ENCODE measurements around the gene NDUFB11. TPM values are rescaled to one million over a fixed set of nuclear protein-coding genes. Genes with fewer than 3 reads are reported as not detected.

Gene NDUFB11
- total RNA-seq, 1 experiment from 2014 or later, result 110 TPM

- TF ChIP-seq CDX4 (CRISPR knock-in tag; IDR thresholded peaks at IDR 0.05; ENCODE audit: borderline replicate concordance), result no peak
- no peak for TF ChIP-seq AR (CRISPR knock-in tag; IDR thresholded peaks at IDR 0.05)
- no peak for TF ChIP-seq ZNF219 (CRISPR knock-in tag; IDR thresholded peaks at IDR 0.05; ENCODE audit: borderline replicate concordance)
- TF ChIP-seq CTCF (IDR thresholded peaks at IDR 0.05), result no peak
- TF ChIP-seq JAZF1 (CRISPR knock-in tag; IDR thresholded peaks at IDR 0.05), result no peak
- no peak for TF ChIP-seq ZNF423 (CRISPR knock-in tag; IDR thresholded peaks at IDR 0.05)
- no peak for TF ChIP-seq NFATC4 (CRISPR knock-in tag; IDR thresholded peaks at IDR 0.05)
- no peak for TF ChIP-seq ELF4 (CRISPR knock-in tag; IDR thresholded peaks at IDR 0.05; ENCODE audit: low read depth)
Observed at GRCh38 chrX:47158781-47159180, 14.3 kb upstream of the NDUFB11 start (continued).

- DNase-seq (ENCODE audit: low spot score) (peak; percentile 31), ATAC-seq (peak; percentile 71)
- peaks cover 24% of the 10 kb centered on the region for H3K36me3 Mint-ChIP-seq
- H3K4me3 Mint-ChIP-seq, result no peak overlapping the region
- POLR2A ChIA-PET, result no interaction called here
- H3K27ac Mint-ChIP-seq, result no peak overlapping the region
- TF ChIP-seq ZNF416 (CRISPR knock-in tag; IDR thresholded peaks at IDR 0.05) (no peak), PRRX2 (CRISPR knock-in tag; IDR thresholded peaks at IDR 0.05) (no peak), CTCF (IDR thresholded peaks at IDR 0.05) (0 out of 2 replicates have a peak, but pooled peaks have one; percentile 16), FOXP4 (CRISPR knock-in tag; IDR thresholded peaks at IDR 0.05) (no peak)
- H3K27me3 Mint-ChIP-seq (ENCODE audit: low read depth), result no peaks in the 10 kb centered on the region
- 0 out of 2 replicates have a peak, but pooled peaks cover 3% of the 10 kb centered on the region for H3K9me3 Mint-ChIP-seq
- no peaks in the 10 kb centered on the region for H3K4me1 Mint-ChIP-seq
- CTCF ChIA-PET, result interaction anchor here (1.9 kb wide), 1 partner anchor 13 kb away, joined by 7 read pairs; the partner anchor contains the start of genes NDUFB11 and RBM10
Observed at GRCh38 chrX:47158131-47158530, 13.6 kb upstream of the NDUFB11 start.

GRCh38 chrX:47156611-47157520 lies 12.4 kb upstream of the NDUFB11 start:
- ATAC-seq, result no peak
- no peak overlapping the region for H3K4me3 Mint-ChIP-seq
- CTCF ChIA-PET, result interaction anchor here (1.9 kb wide), 1 partner anchor 12 kb away, joined by 7 read pairs; the partner anchor contains the start of genes NDUFB11 and RBM10
- POLR2A ChIA-PET, result no interaction called here
- peaks cover 20% of the 10 kb centered on the region for H3K36me3 Mint-ChIP-seq
- H3K27me3 Mint-ChIP-seq (ENCODE audit: low read depth), result no peaks in the 10 kb centered on the region
- no peak for DNase-seq (ENCODE audit: low spot score)
- H3K9me3 Mint-ChIP-seq, result no peaks in the 10 kb centered on the region
- no peak overlapping the region for H3K27ac Mint-ChIP-seq
- no peaks in the 10 kb centered on the region for H3K4me1 Mint-ChIP-seq
- TF ChIP-seq NFATC4 (CRISPR knock-in tag; IDR thresholded peaks at IDR 0.05) (no peak), ERG (CRISPR knock-in tag; IDR thresholded peaks at IDR 0.05) (no peak), ZNF219 (CRISPR knock-in tag; IDR thresholded peaks at IDR 0.05; ENCODE audit: borderline replicate concordance) (no peak), CDX4 (CRISPR knock-in tag; IDR thresholded peaks at IDR 0.05; ENCODE audit: borderline replicate concordance) (no peak), ZNF512 (CRISPR knock-in tag; IDR thresholded peaks at IDR 0.05; ENCODE audit: borderline replicate concordance) (no peak), CREB1 (CRISPR knock-in tag; IDR thresholded peaks at IDR 0.05) (no peak)
